HG03354 (cell line): ENCODE measurements around the gene ADIRF.
"Not testable (repeated sequence)": the region's sequence is repeated elsewhere in the genome, so short reads cannot be mapped to it uniquely, and the experiment has no call there.

ENCODE experiments used
- ATAC-seq: cut with Tn5 transposase; IDR thresholded peaks from one replicate; pipeline ENCODE4 v1.9.1; 2021; ENCODE audit warnings: mild to moderate bottlenecking; ENCODE audit not compliant: unreplicated experiment, poor library complexity, severe bottlenecking

The ADIRF gene

DNA sequence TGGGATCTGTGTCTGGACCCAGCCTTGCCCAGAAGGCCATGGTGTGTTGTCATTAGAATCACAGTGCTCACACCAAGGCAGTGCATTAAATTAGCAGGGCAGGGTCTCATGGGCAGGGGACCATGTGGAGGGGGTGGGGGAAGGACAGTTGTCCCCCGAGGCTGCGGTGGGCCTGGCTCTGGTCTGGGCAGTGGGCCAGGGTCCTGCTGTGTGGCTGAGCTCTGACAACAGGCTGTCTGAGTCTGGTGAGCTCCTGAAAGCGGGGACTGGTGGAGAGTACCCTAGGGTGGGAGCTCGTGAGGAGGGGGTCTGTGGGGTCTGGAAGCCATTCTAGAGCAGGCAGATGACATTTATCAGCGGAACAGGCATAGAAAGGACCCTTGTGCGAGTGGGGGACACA is 49.8 kb downstream of the ADIRF start:
- ATAC-seq = not testable (repeated sequence)

DNA sequence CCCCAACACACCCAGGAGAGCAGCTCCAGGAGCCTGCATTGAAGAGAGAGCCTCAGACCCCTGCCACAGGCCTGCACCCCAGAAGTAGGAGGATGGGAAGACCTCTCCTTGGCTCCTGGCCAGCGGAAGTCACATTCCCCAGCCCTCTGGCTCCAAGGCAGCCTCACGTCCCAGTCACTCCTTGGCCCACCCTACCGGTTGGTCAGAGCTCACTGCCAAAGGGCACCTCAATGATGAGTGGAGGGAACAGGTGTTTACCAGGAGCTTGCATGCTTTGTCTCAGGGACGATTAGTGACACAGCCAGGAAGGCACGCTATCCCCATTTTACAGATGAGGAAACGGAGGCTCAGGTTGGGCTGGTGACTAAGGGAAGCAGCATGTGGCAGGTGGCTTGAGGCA is 50.8 kb downstream of the ADIRF start:
- ATAC-seq = not testable (repeated sequence)

DNA sequence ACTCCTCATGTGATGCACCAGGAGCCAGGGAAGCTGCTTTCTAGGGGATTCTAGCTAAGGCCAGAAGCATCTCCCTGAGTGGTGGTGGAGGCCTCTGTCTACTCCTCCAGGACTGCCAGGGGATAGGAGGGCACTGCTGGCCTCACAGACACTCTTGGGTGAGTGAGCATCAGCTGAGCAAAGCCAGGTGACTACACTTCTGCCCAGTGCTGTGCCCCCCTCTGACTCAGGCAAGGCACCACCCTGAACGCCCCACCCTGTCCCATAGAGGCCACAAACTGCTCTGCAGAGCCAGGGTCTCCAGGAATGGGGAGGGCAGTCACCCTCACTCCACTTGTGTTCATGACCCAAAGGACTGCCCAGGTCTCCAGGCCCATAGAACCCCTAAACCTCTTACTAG is 51.2 kb downstream of the ADIRF start:
- ATAC-seq = not testable (repeated sequence)

DNA sequence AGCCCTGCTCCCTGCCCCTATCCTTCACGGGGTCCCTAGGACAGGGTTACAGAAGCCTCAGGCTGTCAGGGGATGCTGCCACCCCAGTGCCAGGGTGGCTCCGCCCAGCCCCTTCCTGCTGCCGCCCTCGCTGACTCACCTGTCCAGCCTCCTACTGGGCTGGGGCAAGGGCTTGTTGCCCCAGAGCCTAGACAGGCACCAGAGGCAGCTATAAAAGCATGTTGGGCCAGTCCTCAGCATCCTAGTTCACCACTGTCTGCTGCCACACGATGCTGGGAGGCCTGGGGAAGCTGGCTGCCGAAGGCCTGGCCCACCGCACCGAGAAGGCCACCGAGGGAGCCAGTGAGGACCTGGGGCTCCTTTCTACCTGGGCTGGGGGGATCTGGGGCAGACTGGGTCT is 51.8 kb downstream of the ADIRF start, which contains the start of gene FAM25A:
TSS of gene FAM25A (plus strand) at position 239 of the 400 bp plus-strand sequence. CDS start at position 270, 31 bp downstream.
- ATAC-seq = not testable (repeated sequence)
